Stimulated activated CD8-positive, alpha-beta memory T cell treated with anti-CD3 and anti-CD28 coated beads, Interleukin-2, amount 100 ng/mL, for 48 hours (primary cell): ENCODE results near the gene FGF21.
A peak's percentile ranks its signal among the peaks of the same experiment; 100 is the strongest.
"Not testable (repeated sequence)": the region's sequence is repeated elsewhere in the genome, so short reads cannot be mapped to it uniquely, and the experiment has no call there.

ENCODE experiments used
- DNase-seq, 2 donors: peaks; one replicate each; pipeline ENCODE4 v3.0.0-alpha.2; 2020; ENCODE audit warnings: low read depth in 2 of 2

FGF21 gene, protein sequence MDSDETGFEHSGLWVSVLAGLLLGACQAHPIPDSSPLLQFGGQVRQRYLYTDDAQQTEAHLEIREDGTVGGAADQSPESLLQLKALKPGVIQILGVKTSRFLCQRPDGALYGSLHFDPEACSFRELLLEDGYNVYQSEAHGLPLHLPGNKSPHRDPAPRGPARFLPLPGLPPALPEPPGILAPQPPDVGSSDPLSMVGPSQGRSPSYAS

DNA sequence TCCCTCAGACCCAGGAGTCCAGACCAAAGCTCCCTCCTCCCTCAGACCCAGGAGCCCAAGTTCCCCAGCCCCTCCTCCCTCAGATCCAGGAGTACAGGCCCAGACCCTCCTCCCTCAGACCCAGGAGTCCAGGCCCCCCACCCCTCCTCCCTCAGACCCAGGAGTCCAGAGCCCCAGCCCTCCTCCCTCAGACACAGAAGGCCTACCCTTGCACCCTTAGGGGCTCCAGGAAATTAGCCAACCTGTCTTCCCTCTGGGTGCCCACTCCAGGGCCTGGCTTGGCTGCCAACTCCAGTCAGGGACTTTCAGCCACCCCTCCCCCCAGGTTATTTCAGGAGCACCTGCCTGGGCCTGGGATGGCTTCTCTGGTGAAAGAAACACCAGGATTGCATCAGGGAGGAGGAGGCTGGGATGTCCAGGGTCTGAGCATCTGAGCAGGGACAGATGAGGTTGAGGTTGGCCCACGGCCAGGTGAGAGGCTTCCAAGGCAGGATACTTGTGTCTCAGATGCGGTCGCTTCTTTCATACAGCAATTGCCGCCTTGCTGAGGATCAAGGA is at the start of gene FGF21:
Gene FGF21, plus strand, starts transcription at position 441 of the 558 bp plus-strand sequence. CDS start 713 bp downstream, outside the sequence.
- no peak for DNase-seq

GRCh38 chr19:48708471-48708870 is 46.9 kb upstream of the FGF21 start:
- no peak for DNase-seq

- DNase-seq: no peak
Measured at GRCh38 chr19:48711106-48711662, 44.1 kb upstream of the FGF21 start.

- no peak for DNase-seq
Measured at GRCh38 chr19:48713041-48713863, 42.1 kb upstream of the FGF21 start.

DNA sequence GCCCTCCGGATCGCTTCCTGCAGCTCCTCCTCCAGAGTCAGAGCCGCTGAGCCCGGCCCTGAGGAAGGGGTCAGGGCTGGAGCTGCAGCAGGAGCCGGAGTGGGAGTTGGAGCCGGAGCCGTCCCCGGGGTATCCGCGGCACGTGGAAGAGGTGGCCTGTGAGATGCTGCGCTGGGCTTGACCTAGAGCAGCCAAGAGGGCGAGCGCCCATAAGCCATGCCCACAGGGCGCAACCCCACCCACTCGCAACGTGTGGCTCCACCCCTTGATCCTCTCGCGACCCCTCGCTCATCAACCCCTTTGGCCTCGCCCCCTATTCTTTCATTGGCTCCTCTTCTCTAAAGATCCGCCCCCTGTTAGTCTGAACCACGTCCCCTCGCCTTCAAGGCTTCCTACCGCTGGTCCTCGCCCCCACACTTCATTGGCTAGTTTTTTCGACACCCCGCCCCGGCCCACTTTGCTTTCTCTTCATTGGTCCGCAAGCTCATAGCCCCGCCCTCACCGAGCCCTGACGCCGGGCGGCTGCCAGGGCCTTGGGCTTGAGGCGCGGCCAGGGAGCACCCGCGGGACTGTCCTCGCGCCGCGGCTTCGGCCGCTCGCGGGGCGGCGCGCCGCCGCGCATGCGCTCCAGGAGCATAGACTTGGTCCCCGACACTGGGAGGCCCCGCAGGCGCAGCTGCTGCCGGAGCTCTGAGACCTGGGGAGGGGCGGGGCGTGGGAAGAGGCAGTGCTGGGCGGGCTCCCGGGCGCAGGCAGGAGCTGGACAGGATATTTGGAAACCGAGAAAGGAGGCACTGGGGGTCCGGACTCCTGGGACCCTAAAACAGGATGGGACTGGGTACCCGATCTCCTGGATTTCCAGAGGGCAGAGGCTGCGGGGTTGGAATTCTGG is 41.2 kb upstream of the FGF21 start:
- peak; percentile 96 to 97 for DNase-seq

GRCh38 chr19:48714759-48715675 is 40.3 kb upstream of the FGF21 start:
- DNase-seq: no peak

DNA sequence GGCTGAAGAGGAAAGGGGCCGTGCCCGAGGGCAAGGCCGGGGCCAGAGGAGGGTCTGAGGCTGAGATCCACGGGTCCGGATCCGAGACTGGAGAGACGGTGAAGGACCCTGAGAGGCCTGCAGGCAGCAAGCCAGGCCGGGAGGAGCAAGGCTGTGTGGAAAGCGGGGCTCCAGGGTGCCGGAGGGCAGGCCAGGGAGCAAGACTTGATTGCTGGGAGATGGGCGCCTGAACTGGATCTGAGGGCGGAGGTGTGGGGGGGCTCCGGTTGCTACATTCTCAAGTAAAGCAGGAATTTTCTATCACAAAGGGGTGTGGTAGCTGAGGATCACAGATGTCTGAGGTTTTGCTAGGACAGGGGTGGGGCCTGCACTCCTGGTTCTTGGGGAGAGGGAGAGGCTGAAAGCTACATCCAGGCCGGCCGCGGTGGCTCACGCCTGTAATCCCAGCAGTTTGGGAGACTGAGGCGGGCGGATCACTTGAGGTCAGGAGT is 39.6 kb upstream of the FGF21 start:
- no peak for DNase-seq

GRCh38 chr19:48716562-48717291 is 38.6 kb upstream of the FGF21 start:
- no peak for DNase-seq

- DNase-seq: not testable (repeated sequence)
Measured at GRCh38 chr19:48718106-48718505, 37.2 kb upstream of the FGF21 start.

DNA sequence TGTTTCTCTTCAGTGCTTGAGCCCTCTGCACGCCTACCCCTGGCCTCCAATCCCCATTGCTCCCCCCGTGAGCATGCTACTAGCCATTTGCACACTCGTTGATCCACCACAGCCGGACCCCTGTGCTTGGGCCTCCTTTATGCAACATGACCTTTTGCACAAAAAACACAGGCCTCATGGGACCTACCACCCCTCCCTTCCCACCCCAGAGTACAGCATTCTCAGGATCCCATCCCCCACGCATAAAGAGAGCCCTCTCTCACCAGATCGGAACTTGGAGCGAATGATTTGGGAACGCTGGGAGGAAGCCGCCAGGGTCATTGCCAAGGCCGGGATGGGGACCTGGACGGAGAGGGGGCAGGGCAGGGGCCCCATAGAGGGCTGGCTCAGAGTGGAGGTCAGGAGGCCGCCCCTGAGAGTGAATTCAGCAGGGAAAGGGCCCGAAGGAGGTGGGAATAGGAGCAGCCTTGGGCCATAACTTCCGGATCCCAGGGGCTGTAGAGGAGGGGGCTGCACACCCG is 36.6 kb upstream of the FGF21 start:
- DNase-seq: no peak

- no peak for DNase-seq
Measured at GRCh38 chr19:48719263-48720171, 35.8 kb upstream of the FGF21 start, which contains the start of gene MAMSTR. TSS of gene MAMSTR (minus strand) at chr19:48719725. CDS start at chr19:48719031, 694 bp downstream.

- DNase-seq: no peak
Measured at GRCh38 chr19:48720251-48720612, 35.1 kb upstream of the FGF21 start.

DNA sequence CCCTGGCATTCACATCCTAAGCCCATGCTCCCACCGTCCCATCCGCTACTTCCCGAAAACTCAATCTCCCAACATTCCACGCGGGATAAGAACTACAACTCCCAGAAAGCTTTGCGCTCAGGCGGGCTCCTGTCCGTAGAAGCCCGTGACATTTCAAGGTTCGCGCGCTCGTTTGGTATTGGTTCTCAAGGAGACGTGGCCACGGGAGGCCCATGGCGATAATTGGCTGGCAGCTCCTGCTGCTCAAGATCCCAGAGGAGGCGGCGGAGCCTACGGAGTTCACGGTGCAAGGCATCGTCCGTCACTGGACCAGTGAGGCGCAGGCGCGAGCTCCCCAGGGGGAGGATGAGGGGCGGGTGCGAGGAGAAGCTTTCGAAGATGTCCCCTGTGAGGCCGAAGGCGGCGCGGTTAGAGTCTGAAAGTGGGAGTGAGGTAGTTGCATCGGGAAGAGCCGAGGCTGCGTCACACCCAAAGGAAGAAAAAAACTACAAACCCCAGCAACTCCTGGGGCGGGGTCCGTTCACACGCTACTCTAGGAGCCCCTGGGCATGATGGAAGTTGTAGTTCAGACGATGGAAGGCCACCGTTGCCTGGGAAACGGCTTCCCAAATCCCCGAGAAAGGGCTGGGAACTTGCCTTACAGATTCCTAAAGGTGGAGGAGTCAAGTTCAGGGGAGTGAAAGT is 34.6 kb upstream of the FGF21 start:
- peak; percentile 79 to 89 for DNase-seq

DNA sequence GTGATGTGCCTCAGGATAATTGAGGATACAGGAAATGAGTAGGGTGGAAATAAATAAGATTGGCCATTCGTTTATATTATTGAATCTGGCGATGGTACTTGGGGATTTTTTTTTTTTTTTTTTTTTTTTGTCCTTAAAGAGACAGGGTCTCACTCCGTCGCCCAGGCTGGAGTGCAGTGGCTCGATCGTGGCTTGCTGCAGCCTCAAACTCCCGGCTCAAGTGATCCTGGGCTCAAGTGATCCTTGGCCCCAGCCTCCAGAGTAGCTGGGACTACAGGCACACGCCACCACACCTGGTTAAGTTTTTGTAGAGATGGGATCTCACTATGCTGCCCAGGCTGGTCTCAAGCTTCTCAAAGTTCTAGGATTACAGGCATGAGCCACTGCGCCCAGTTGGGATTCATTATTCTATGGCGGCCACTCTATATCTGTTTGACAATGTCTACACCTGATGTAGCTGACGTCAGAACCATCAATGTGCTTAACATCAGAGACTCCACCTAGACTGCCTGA is 33.1 kb upstream of the FGF21 start:
- DNase-seq: no peak

GRCh38 chr19:48724796-48725753 is 30.2 kb upstream of the FGF21 start:
- no peak for DNase-seq

GRCh38 chr19:48726556-48726955 is 28.8 kb upstream of the FGF21 start:
- no peak for DNase-seq
